ENCODE measurements around the gene ZCCHC14.

DNA sequence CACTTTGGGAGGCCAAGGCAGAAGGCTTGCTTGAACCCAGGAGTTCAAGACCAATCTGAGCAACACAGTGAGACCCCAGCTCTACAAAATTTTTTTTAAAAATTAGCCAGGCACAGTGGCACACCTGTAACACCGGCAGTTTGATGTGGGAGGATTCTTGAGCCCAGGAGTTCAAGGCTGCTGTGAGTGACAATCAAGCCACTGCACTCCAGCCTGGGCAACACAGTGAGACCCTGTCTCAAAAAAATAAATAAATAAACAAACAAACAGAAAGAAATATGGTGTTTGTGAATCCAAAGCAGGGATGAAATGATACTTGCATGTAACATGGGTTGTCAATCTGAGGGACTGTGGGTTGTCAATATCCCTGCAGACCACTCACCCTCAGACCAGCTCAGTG lies 125.9 kb downstream of the ZCCHC14 start:
- TF ChIP-seq EP300 (IDR thresholded peaks at IDR 0.05; ENCODE audit: borderline replicate concordance in 1 of 2, control insufficient read depth in 1 of 2, low read depth in 2 of 2, low read length in 2 of 2) (no peak), BRCA1 (IDR thresholded peaks at IDR 0.05; ENCODE audit: low read depth, low read length) (no peak), EGR1 (IDR thresholded peaks at IDR 0.05; ENCODE audit: borderline replicate concordance in 1 of 2, low read depth in 2 of 2, low read length in 2 of 2) (no peak), PAX8 (IDR thresholded peaks at IDR 0.05) (no peak), POLR2A (IDR thresholded peaks at IDR 0.05; ENCODE audit: low read depth, low read length) (no peak)
- TF ChIP-seq, protein P1, sequence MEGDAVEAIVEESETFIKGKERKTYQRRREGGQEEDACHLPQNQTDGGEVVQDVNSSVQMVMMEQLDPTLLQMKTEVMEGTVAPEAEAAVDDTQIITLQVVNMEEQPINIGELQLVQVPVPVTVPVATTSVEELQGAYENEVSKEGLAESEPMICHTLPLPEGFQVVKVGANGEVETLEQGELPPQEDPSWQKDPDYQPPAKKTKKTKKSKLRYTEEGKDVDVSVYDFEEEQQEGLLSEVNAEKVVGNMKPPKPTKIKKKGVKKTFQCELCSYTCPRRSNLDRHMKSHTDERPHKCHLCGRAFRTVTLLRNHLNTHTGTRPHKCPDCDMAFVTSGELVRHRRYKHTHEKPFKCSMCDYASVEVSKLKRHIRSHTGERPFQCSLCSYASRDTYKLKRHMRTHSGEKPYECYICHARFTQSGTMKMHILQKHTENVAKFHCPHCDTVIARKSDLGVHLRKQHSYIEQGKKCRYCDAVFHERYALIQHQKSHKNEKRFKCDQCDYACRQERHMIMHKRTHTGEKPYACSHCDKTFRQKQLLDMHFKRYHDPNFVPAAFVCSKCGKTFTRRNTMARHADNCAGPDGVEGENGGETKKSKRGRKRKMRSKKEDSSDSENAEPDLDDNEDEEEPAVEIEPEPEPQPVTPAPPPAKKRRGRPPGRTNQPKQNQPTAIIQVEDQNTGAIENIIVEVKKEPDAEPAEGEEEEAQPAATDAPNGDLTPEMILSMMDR (IDR thresholded peaks at IDR 0.05 in 2 of 3, conservative IDR thresholded peaks at IDR 0.05 in 1 of 3; ENCODE audit: control insufficient read depth in 2 of 3, extremely low read depth in 1 of 3, insufficient read depth in 1 of 3, low read depth in 3 of 3, low read length in 3 of 3): no peak
